CD4-positive, alpha-beta T cell treated with Interleukin-4 for 4 hours (primary cell): Measurements from ENCODE around the gene FOXE3.

Experiments
- DNase-seq: peaks from one replicate; pipeline ENCODE4 v3.0.0-alpha.2; 2020

FOXE3 gene

DNA sequence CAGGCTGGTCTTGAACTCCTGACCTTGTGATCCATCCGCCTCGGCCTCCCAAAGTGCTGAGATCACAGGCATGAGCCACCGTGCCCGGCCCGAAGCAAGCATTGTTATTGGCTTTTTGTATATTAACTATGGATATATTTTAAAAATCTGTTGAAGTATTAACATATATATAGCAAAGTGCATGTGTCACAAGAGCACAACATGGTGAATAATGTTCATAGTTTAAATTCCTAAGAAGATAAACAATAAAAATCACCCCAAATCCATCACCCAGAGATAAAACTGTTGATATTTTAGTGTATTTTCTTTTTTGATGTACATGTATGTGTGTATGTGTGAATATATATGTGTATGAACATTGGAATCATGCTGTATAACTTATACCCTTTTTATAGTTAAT lies 9.1 kb upstream of the FOXE3 start:
- no peak for DNase-seq

DNA sequence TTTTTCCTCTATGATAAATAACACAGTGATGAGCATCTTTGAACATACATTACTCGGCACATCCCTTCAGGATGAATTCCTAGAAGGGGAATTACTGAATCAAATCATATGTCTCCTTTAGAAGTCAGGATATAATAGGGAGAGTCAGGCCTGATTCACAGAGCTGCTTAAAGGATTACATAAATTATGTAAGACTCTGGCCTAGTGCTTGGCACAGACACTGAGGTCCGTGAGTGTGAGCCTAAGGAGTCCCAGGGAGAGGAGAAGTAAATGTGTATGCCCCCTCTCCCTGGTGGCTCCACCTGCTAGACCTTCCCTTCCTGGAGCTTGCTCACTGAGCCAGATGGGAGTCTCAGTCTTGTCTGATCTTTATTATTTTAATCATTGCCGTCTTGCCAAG lies 8.6 kb upstream of the FOXE3 start:
- DNase-seq = no peak

DNA sequence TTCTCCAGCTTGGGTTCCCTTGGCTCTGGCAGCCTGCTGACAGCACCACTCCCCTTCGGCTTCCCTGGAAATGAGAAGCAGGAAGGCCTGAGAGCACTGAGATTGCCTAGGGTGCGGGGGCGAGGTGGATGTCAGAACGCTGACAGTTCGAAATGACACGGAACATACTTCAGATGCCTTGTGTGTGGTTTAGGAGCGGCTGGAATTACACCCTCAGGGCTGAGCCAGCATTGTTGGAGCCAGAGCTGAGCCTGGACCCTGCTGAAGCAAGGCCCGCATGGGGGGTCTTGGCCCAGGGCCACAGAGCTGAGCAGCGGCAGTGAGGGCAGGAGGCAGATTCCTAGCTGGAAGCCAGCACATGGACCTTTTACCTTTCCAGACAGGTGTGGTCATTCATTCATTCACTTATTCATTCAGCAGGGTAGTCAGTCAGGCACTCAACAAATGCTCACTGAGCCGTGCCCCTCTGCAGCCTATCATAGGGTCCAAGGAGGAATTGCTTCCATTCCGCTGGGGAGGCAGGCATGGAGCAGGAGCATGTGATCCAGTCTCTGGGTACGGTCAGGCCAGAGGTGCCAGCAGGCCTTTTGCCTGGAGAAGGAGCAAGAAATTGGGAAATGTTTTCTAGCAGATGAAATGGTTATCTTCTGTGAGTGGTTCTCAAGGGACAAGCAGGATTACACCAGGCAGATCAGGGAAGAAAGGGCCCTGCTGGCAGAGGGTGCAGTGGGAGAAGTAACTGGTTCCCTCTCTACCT lies 6.6 kb upstream of the FOXE3 start:
- no peak for DNase-seq

DNA sequence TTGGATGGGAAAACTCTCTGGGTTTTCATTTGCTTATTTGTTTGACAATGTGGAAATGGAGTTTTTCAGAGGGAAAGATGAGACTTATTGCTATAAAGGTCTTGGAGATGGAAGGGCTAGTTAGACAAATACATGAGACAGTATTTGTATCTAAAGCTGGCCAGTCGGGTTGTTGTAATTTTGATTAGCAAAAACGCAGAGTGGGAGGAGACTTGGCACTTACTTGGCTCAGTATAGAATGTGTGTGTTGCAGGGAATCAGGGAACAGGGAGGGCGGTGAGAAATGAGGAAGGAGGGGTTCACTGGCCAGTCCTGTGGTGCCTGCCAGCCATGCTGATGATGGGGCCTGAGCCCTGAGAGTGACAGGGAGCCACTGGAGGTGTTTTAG lies 6.0 kb upstream of the FOXE3 start:
- DNase-seq = no peak

DNA sequence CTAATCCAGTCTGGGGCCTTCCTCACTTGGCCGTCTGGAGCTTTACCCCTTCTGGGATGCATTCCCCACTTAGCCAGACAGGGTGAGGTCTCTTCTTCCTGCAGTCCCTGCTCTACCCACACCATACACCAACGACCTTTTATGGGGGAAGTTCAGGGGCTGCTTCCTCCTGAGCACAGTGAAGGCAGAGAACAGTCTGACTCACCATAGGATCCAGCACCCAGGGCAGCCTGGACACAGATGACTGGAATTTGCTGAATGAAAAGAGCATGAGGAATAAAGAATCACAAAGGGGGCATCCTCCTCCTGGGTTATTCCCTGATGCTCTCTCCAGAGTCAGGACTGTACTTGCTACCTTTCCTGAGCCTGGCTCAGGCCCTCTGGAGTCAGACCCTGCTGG lies 4.6 kb upstream of the FOXE3 start:
- DNase-seq = no peak

DNA sequence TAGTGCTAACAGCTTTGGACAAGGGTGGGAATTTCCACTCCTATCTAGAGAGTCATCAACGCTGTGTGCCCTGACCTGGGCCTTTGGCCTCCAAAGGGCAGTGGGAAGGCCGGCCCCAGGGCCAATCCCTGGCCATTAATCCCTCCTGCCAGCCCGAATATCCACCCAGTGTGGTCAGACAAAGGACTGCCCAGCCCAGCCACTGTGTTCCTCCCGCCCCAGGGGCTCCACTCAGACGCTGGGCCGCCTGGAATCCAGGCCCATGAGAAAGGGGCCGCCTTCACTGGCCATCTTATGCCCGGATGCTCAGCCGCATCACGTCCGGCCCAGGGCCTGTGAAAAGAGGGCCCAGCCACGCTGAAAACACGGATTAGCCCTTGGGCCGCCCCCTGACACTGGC lies 3.6 kb upstream of the FOXE3 start:
- no peak for DNase-seq

DNA sequence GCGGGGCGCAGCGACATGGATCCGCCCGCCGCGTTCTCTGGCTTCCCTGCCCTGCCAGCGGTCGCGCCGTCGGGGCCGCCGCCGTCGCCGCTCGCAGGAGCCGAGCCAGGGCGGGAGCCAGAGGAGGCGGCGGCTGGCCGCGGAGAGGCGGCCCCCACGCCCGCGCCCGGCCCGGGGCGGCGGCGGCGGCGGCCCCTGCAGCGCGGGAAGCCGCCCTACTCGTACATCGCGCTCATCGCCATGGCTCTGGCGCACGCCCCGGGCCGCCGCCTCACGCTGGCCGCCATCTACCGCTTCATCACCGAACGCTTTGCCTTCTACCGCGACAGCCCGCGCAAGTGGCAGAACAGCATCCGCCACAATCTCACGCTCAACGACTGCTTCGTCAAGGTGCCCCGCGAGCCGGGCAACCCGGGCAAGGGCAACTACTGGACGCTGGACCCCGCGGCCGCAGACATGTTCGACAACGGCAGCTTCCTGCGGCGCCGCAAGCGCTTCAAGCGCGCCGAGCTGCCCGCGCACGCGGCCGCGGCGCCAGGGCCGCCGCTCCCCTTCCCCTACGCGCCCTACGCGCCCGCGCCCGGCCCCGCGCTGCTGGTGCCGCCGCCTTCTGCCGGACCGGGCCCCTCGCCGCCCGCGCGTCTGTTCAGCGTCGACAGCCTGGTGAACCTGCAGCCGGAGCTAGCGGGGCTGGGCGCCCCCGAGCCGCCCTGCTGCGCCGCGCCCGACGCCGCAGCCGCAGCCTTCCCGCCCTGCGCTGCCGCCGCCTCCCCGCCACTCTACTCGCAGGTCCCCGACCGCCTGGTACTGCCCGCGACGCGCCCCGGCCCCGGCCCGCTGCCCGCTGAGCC lies 459 bp downstream of the FOXE3 start:
- no peak for DNase-seq

DNA sequence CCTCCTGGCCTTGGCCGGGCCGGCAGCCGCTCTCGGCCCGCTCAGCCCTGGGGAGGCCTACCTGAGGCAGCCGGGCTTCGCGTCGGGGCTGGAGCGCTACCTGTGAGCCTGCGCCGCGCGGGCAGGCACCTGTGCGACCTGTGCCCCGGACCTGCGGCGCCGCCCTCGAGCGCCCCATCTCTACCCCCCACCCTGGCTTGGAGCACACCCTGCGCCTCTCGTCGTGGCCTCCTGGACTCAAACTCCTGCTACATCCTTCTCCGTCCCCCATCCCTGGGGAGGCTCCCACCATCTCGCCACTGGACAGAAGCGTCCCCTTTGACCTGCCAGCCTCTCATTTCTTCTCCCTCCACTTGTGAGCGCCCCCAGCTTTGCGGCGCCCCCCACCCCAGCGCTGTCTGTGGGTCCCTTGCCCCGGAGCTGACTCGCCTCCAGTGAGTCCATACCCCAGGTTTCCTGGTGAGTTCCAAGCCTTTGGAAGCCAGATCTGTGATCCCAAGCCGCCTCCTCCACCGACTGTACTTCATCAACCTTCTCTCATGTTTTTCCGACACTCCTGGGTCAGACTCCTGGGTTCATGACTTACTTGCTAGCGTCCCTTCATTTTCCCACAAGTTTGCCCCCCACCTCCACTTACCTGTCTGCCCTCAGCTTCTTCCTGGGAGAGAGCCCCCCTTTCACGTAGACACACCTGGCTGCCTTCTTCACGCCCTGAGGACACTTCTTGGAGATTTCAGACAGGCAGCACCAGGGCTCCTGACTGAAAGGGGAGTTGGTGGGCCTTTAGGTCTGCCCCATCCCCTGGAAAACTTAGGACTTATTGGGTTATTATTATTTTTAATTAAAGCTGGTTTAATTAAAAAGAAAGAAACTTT lies 1.3 kb downstream of the FOXE3 start:
- DNase-seq = no peak

DNA sequence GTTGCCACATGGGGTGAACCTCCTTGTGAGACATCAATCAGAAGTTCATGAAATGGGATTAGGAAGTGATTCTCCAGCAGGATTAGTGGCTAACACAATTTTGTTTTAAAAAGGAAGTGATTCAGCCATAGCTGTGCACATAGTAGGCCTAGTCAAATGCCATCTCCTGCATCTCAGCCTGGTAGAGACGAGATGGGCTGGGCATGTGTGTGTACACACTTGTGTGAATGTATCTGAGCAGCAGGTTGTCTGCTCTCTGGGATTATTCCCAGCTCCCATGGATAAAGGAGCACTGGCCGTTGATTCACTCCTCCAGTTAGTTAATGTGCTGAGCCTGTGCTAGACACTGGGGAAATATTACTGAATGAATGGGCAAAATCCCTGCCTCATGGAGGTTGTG lies 2.0 kb downstream of the FOXE3 start:
- no peak for DNase-seq

DNA sequence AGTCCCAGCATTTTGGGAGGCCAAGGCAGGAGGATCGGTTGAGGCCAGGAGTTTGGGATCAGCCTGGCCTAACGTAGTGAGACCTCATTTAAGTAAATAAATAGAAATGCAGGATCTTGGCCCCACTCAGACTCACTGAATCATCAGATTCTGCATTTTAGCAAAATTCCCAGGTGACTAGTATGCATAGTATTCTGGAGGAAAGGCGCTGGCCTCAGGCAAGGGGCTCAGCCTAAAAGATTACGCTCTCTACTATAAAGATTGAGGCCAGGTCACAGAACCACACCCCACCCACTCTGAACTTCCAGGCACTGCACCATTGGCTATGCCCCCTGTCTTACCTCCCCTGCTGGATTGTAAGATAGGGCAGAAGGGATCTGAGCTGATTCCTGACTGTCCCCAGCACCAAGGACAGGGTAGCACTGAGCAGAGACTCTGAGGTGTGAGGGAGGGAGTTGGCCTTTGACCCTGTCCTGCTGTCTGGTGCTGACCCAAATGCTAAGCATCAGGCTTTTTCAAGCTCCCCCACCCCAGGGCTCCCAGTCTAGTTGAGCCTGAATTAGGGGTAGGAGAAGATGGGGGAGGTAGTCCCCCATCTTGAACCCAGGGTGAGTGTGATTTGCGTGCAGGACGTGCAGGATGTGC lies 2.7 kb downstream of the FOXE3 start:
- no peak for DNase-seq

DNA sequence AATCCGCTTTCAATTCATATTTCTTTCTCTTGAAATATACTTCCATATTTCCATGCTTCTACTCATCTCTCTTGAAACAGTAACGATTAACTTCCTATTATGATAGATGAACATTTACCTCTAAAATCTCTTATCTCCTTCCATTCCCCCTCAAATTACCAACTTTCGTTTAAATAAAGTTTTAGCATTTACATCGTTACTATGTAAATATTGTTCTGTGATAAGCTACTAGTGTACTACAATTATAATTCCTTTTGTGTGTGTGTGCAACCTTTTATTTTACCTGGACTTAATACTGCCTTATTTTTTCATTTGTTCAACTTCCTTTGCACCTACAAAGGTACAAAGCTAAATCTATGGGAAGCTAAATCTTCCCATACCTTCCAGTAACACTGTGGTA lies 4.5 kb downstream of the FOXE3 start:
- DNase-seq = no peak

DNA sequence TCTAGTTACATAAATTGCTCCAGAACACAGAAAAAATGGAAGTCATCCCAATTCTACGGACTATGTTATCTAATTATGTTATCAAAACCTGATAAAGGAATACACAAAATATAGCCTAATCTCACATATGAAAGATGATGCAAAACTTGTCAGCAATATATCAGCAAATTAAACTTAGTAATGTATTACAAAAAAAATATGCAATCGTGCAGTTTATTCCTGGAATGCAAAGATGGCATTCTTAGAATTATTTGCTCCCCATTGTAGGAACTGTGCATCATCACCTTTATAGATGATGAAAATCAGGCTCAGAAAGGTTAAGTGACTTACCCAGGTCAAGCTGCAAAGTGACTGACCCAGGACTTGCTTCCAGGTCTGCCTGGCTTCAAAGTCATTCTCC lies 7.8 kb downstream of the FOXE3 start:
- no peak for DNase-seq

DNA sequence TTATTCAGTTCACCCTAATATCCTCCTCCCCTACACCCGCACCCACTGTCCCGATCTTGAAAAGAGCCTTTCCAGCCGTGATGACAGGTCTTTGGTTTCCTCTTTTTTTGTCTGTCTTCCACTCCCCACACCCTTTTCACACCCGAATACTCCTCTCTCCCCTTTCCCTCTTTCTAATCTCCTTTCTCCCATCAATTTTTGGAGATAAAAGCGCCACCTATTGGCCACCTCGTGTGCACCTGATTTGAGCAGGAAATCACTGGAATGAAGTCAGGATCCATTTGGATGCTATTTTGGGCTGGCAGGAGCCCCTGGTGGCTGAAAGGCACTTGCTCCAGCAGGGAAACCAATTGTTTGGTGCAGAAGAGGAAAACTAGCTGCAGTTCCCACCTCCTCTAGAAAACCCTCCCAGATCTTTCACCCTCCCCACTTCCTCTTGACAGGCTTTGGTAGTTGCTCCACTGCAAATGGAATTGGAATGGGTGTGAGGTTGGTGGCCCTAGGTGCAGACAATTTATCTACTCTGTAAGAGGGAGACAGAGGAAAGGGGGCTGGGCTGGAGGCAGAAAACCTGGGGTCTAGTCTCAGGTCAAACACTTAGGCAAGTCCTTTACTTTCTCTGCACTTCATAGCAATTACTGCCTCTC lies 8.4 kb downstream of the FOXE3 start:
- peak; percentile 11 for DNase-seq

DNA sequence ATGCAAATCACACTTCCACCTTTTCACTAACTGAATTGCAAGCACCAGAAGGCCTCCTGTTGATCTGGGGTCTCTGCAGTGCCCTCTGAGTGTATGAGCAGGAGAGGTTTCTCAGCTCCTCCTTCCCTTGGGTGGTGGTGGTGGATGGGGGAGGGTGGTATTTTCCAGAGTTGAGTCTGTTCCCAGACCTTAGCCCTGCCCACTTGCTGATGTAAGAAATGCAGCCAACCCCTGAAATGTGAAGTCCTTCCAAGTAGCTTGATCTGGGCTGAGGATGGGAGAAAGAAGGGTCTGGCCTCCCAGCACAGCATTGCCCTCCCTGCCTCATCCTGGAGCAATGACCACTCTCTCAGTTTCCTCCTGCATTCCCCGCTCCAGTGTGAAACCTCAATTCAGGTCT lies 15.4 kb downstream of the FOXE3 start:
- DNase-seq = no peak

DNA sequence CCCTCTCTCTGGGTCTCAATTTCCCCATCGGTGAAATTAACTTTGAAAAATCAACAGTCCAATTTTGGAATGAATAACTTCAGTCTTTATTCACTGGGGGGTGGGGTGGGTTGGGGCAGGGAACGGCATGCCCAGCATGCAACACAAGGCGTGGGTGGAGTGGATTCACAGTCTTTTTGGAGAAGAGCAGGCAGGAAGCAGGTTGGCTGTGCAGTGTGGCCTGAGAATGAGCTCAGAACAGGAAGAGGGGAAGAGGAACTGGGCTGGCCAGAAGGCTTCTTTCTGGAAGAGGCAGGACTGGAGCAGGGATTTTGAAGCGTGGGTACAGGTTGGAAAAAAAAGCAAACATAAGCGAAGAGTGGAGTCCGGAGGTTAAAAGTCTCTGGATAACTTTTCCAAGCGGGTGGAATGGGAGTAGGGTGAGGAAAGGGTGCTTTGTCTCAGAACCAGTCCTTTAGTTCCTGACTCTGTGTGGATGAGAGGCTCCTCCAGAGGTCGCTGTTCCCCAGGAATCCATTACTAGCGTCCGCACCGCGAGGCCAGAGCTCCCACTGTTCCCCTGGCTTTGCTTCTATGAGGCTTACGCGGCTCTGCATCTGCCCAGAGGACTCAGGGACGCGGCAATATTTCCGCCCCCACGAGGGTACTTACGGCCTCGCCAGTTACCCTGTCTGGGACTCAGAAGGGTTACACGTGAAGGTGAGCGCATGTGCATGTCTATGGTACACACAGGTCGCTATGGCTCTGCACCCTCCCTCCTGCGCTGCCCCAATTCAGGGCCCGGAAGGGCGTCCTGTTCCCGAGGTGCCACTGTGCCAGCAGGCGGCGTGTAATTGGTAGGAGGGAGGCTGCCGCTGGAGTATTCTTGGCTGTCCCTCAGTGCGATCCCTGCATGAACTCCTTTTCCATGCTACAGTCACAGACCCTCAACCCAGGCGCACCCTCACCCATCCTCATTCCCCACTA lies 16.3 kb downstream of the FOXE3 start:
- peak; percentile 44 for DNase-seq

DNA sequence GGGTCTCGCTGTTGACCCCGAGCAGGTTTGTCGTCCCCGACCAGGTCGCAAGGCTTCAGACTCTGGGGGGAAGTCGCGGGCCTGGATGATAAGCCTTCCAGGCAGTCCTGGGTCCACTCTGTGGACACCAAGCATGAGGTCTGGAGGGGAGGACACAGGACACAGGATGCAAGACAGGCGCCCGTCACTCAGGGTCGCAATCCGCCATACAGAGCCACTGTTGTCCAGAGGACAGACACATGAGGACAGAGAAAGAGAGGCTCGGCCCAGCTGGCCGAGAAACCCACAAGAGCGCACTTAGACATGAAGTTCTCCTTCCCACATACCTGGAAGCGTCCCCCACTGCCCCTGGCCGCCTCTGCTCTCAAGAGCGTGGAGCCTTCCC lies 16.9 kb downstream of the FOXE3 start:
- DNase-seq = no peak

DNA sequence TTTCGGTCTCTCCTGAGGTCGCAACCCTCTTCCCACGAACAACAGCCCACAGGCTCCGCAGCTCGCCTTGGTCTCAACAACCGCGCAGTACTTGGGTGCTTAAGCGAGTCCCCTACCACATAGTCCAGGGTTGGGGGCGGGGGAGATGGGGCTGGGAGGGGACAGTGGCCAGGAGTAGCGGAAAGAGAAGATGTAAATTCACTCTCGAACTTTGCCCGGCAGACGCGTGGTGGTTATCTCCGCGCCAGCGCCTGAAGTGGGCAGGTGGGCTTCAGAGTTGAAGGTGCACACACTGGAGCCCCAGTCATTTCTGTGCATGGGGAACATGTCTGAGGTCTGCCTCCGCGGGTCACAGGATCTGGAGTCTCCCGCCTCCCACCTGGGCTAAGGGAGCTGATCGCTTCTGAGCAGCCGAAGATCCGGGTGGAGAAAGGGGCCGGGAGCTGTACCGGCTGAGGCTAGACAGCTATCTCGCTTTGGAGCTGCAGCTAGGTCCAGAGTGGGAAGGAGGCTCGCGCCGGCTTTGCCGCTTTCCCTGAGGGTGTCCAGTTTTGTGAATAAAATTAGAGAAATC lies 17.5 kb downstream of the FOXE3 start:
- DNase-seq = no peak

DNA sequence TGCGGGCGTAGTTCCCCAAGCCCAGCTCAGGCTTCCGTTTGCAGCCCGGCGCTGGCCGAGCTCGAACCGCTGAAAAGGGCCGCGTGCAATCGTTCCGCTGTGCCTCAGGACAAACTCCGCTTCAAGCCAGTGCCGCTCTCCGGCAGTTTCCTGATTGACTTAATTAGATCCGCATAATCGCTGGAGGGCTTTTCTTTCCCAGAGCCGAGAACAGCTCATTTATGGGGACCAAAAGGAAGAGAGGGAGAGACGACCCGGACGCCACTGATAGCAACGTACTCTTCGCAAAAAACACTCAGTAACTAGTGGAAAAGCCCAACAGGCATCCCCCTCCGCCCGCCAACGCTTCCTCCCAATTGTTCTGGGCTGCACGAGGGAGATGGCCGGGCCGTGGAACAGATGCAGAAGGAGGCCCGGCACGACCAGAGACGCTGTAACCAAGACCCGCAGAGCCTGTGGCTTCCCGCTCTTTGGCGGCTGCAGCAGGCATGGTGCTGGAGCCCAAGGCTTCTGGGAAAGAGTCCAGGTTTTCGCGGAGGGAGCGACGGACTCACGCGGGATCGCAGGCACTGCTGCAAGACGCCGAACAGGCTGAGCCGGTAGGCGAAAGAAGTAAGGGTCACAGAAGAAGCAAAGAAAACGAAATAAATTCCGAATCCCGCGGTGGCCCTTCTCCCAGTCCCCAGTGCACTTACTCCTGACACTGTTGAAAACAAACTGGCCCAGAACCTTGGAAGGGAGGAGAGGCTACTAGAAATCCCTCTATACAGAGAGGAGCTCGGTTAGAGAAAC lies 18.2 kb downstream of the FOXE3 start:
- no peak for DNase-seq

DNA sequence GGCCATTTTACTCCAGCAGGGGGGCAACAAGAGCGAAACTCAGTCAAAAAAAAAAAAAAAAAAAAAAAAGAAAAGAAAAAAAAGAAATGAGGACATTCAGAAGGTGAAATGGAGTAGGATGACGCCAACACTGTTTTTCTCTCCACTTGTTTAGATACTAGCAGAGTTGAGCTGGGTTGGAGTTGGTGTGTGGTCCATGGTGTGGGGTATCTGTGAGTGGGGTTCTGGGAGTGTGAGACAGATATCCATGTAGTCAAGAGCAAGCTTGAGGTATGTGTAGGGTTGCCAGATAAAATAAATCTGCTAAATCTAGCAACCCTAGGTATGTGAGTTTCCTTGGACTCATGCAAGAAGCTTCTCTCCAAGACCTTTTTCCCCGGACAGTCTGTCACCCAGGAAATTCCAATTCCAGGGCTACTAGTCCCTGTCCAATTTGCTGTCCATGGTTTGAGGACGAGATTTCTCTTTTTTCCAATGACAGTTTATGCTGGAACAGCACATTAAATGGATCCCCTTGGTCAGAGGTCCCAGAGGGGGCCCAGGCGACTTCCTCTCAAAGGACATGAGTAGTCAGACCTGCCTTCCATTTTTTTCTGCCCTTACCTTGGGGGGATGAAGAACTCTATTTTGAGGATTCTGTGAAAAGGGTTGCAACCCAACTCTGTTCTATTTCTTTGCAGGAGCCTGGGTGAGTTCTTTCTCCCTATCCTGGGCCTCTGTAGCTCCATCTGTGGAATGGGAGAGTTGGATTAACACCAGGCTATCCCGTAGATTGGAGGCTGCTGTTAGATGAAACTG lies 19.6 kb downstream of the FOXE3 start:
- no peak for DNase-seq
